HG03432 (cell line): ENCODE data around the gene CCL8.

Source experiments
- ATAC-seq: cut with Tn5 transposase; IDR thresholded peaks from one replicate; pipeline ENCODE4 v1.9.1; 2021; ENCODE audit warnings: mild to moderate bottlenecking, moderate library complexity; ENCODE audit not compliant: unreplicated experiment

Gene CCL8

DNA sequence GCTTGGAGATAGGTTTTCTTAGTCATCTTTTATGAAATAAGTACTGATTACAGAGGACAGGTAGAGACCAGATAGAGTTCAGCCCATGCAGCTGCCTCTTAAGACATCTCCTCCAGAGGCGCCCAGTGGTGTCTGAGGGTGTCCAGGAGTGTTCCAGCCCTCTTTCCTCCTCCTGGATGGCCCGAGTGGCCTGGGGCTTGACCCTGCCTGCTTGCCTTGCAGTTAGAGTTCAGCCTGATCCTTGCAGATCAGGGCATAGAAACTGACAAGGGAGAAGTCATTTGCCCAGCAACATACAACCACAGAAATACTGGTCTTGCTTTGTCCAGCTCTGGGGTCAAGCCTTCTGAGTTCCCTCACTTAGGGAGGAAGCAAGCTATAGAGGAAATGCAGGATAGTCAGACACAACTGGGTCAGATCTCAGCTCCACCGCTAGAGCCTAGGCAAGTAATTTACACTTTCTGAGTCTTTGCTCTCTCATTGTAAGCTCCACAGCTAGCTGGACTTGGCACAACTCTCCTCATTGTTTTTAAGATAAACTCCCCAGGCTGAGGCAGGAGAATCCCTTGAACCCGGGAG, 47.4 kb downstream of the CCL8 start:
- no peak for ATAC-seq

DNA sequence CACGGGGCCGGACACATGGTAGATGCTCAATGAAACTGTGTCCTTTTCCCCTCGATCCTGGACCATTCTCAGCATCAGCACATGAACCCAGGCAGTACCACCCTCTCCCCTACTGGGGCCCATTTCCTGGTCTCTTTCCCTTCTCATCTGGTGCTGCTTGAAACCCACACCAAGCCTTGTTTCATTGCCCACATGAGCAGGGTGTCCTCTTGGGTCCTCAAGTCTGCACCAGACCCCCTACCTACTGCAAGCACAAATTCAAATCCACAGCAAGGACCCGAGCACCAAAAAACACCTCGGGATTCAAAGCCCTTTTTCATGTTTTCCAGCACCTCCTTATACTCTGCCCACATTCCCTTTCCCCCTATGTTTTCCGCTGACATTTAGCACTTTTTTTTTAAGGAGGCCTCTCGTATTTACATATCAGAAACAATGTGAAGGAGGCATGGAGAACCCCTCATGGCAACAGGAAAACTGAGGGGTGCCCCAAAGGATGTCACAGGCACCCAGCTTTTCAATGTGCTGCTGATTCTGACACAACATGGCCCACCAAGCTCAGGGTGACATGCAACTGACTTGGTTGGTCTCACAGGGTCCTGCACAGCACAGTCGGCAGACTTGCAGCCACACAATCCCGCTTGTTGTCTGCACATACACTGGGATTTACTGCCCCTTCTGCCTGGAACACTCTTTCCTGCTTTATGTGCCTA, 48.4 kb downstream of the CCL8 start:
- no peak for ATAC-seq

- ATAC-seq = no peak
Measured at GRCh38 chr17:34368196-34368945, 49.1 kb downstream of the CCL8 start.

GRCh38 chr17:34368946-34369500, 49.8 kb downstream of the CCL8 start:
- ATAC-seq = no peak

- no peak for ATAC-seq
Measured at GRCh38 chr17:34369571-34369970, 50.3 kb downstream of the CCL8 start.

- no peak for ATAC-seq
Measured at GRCh38 chr17:34370376-34370996, 51.3 kb downstream of the CCL8 start.

DNA sequence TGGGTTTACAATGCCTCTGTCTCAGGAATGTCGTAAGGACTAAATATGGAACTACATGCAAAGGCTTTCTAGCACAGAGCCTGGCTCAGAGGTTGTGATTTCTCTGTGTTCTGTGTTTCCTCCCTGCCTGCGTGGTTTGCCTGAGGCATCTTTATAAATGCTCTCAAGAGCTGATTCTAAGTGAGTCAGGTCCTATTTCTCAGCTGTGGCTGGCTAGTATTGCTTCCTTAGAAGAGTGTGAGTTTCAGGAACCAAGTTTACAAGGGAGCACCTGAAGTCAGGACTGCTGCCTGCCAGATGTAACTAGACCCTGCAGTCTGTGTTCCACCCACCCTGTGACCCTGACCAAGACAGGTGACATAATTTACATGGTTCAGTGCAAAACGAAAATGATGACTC, 51.8 kb downstream of the CCL8 start:
- ATAC-seq = no peak
